Cardiac fibroblast (primary cell): ENCODE data around the gene SDK1.

Experiments
- DNase-seq, 2 donors: peaks; one replicate each; pipeline versions ENCODE4 v3.0.0 to v3.0.0-alpha.2; 2010; ENCODE audit warnings: low read depth in 2 of 2
- H3K4me3 ChIP-seq, 2 donors: replicated peaks in 1 of 2; 1 replicate in 1 of 2; 2 replicates in 1 of 2; pipeline ENCODE4 v1.5.1; 2011; ENCODE audit warnings: low read depth in 2 of 2, low read length in 2 of 2, mild to moderate bottlenecking in 2 of 2, moderate library complexity in 1 of 2
- CTCF ChIP-seq: IDR thresholded peaks from one replicate; pipeline ENCODE4 v1.5.1; 2011; ENCODE audit warnings: low read depth, mild to moderate bottlenecking, low read length, inconsistent platforms

Gene SDK1

GRCh38 chr7:4102231-4102841, 801.3 kb downstream of the SDK1 start:
- H3K4me3 ChIP-seq: no peak overlapping the region
- no peak for DNase-seq
- no peak for TF ChIP-seq CTCF

- DNase-seq: peak; percentile 2 to 48
- no peak for TF ChIP-seq CTCF
Observed at GRCh38 chr7:4103352-4104091, 802.5 kb downstream of the SDK1 start.

GRCh38 chr7:4107839-4108238, 806.8 kb downstream of the SDK1 start:
- DNase-seq: no peak
- no peak overlapping the region for H3K4me3 ChIP-seq
- TF ChIP-seq CTCF: no peak

More at GRCh38 chr7:4103352-4104091, 802.5 kb downstream of the SDK1 start:
- H3K4me3 ChIP-seq: no peak overlapping the region

- no peak for TF ChIP-seq CTCF
- H3K4me3 ChIP-seq: no peak overlapping the region
- no peak for DNase-seq
Observed at GRCh38 chr7:4108951-4109350, 807.9 kb downstream of the SDK1 start.

GRCh38 chr7:4109481-4110110, 808.5 kb downstream of the SDK1 start:
- no peak for TF ChIP-seq CTCF
- no peak for DNase-seq
- no peak overlapping the region for H3K4me3 ChIP-seq

- H3K4me3 ChIP-seq: no peak overlapping the region
- DNase-seq: no peak
- no peak for TF ChIP-seq CTCF
Observed at GRCh38 chr7:4110438-4110837, 809.4 kb downstream of the SDK1 start.
